Astrocyte of the hippocampus (primary cell): ENCODE measurements around the gene CXCL14.

Experiments
- DNase-seq: peaks from one replicate; pipeline ENCODE4 v3.0.0; 2011; ENCODE audit warnings: low read depth, low spot score

The CXCL14 gene, protein sequence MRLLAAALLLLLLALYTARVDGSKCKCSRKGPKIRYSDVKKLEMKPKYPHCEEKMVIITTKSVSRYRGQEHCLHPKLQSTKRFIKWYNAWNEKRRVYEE

DNA sequence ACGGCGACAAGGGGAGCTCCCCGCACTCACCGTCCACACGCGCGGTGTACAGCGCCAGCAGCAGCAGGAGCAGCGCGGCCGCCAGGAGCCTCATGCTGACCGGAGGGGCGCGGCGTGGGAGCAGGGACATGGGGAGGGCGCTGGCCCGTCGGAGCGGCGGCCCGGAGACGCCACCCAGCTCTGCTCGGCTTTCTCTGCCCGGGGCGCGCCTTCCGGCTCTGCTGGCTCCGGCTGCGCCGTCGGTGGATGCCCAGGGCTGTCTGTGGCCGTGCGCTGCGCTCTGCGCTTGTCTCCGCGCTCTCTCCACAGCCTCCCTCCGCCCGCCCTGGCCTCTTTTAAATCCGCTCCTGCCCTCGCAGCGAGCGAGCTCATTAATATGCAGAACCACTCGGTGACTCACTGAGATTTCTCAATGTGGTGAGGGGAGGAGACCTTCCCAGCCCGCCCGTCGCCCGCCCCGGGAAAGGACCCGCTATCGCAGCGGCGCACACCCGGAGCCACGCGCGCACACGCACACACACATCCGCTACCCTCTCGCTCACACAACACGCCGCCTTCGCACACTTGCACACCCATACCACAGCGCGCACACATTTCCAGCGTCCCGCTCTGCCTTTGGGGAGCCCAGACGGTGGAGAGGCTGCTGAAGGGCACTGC lies at the start of gene CXCL14:
Gene CXCL14, minus strand, starts transcription at position 307 of the 657 bp plus-strand sequence. Its CDS starts 213 bp downstream, at position 94.
- peak; percentile 95 for DNase-seq

DNA sequence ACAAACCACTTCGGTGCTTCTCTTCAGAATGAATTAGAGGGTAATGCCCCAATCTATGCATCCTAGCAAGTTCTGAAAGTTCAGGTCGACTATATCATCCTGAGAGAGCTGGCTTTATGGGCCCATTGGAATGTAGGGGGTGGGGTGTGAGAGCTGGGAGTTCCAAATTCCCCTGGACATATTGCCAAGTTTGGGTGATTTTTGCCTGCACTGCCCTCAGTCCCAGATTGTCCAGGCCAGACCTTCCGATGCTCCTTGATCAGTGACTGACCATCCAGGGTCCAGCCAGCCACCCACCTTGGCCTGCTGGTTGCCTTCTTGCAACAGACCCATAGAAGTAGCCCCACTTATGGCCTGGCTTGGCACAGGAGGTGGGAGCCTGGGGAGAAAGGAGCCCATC lies 47.8 kb upstream of the CXCL14 start:
- no peak for DNase-seq

DNA sequence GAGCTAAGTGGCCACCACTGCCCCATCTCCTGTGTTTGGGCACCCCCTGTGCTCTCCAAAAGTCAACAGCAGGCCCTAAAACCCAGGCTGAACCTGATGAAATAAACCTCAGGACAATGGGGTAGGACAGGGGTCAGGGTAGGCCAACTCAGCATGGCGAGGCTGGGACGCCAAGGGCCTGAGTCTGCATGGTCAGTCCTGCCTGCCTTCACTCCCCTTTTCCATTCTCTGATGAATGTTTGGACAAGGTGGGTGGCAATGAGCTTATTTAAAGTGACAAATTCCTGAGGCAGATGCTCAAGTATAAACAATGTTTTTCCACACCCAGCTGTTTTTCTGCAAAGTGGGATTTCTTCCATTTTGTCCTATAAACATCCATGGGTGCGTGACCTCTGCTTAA lies 47.2 kb upstream of the CXCL14 start:
- no peak for DNase-seq

DNA sequence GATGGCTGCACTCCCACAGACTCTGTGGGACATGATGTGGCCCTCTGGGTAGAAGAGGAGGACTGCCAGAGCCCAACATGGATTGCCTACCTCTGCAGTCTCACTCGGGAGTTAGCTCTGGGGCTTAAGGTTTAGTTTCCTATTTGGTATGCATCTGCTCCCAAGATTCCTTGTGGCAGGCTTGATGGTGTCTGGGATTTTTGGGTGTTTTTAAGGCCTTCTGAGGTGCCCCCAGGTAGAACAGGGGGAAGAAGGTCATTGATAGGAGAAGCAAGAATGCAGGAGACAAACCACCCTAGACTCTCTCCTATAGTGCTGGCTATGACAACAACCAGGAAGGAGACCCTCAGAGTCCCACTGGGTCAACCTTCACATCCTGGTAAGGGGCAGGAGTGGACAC lies 46.7 kb upstream of the CXCL14 start:
- no peak for DNase-seq

DNA sequence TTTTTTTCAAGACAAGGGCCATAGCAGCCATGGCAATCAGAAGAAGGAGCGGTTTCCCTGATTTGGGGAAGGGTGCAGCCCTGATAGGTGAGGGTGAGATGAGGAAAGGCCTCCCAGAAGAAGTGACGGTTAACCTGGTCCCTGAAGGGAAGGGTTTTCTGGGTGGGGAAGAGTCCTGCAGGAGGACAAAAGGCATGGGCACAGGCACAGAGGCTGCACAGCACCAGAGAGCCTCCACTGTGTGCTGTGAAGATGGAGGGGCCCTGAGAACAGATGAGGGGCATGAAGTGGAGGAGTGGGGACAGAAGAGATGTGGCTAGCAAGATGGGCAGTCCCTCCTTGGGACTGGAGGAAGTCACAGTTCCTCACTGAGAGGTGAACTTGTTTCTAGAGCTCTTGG lies 46.3 kb upstream of the CXCL14 start:
- no peak for DNase-seq

DNA sequence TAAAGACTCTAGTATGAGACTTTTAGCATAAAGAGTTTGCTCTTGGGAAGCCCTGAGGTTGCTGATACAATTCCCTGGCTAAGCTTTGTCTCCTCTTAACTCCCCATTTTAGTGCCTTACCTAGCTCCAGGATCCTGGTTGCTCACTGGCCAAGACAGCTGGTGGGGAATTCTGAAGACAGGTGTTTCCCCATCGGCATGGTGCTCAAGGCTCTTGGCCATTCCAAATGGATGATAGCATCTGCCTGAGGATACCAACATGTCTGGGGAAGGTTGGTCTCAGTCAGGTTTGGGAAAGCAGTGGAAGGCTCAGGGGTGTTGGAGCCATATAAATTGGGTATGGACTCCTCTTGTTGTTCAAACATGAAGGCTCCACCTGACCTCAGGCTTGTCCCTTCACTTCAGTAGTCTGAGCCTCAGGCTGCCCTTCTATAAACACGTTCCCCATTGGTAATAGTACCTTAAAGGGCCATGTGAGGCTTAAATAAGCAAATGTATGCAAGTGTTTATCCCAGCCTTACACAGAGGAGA lies 44.5 kb upstream of the CXCL14 start:
- DNase-seq = no peak

DNA sequence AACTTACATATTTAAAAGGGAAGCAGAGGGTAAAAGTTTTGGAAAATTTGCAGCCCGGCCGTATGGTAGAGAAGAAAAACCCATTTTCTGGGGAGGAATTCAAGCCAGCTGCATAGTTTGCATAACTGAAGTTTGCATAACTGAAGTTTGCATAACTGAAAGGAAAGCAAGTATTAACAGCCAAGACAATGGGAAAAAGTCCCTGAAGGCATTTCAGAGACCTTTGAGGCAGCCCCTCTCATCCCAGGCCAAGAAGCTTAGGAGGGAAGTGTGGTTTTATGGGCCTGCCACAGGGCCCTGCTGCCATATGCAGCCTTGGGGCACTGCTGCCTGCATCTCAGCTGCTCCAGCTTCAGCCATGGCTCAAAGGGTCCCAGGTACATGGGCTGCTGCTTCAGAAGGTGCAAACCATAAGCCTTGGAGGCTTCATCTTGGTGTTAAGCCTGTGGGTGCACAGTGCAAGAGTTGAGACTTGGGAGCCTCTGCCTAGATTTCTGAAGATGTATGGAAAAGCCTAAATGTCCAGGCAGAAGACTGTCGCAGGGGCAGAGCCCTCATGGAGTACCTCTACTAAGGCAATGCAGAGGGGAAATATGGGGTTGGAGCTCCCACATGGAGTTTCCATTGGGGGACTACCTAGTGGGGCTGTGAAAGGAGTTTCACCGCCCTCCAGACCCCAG lies 36.9 kb upstream of the CXCL14 start:
- no peak for DNase-seq

DNA sequence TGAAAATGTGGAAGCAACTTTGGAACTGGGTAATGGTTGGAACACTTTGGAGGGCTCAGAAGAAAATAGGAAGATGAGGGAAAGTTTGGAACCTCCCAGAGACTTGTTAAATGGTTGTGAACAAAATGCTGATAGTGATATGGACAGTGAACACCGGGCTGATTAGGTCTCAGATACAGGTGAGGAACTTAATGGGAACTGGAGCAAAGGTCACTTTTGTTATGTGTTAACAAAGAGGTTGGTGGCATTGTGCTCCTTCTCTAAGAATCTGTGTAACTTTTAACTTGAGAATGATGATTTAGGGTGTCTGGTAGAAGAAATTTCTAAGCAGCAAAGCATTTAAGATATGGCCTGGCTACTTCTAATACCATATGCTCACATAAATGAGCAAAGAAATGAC lies 36.4 kb upstream of the CXCL14 start:
- DNase-seq = no peak

DNA sequence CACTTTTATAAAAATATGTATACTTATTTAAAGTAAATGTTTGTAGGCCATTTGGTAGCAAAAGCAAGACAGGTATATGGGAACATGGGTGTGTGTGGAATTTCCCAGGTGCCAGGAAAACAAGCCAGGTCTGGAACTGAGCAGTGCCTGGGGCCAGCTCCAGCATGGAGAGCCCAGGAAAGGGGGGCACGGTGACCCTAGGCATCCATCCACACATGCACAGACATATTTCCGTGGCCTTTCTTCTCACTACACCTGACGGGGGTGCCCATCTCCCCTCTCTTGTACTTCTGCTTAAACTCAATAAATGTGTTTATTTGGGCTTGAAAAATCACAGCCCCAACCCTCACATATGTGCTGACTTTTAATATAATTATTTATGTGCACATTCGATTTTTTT lies 31.2 kb upstream of the CXCL14 start:
- no peak for DNase-seq

DNA sequence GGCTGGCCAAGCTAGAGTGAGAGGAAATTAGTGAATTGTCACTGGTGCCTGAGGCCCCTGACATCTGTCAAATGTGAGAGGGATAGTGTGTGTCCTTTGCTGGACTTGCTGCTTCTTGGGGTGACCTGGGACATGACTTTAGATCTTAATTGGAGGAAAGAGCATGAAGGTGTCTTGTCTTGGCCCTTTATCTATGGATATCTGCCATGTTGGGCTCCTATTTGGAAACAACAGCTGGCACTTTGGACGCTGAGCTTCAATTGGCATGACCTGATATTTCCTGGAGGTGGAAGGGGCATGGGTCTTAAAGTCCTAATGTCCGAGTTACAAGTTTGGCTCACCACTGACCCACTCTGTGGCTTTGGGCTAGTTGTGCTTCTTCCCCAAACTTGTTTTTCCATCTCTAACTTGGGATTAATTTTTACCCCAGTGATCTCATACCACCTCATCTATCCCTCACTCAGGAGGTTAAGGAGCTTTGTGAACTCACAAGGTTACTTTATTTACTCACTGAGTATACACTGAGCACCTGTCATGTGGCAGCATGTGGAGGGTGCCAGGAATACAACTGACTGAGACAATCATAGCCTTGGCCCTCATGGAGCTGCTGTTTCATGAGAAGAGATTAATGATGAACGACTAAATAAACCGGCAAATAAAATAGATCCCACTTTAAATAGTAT lies 30.1 kb upstream of the CXCL14 start:
- no peak for DNase-seq

DNA sequence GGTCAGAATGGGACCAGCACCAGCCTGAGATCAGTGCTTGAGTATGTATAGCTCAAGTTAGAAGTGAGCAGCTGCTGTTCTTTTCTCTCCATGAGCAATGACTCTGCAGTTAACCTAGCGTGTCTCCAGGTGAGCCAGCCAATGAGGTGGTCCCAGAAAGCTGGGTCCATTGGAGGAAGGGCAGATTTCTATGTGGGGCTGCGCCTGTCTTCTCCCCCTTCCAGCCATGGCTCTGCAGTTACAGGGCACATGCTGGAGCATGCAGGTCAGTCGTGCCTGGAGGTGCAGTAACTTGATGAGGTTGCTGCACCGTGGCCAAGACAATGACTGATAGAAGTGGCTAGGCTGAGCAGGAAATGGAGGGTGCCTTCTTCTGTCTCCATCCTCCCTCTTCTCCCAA lies 29.6 kb upstream of the CXCL14 start:
- no peak for DNase-seq

DNA sequence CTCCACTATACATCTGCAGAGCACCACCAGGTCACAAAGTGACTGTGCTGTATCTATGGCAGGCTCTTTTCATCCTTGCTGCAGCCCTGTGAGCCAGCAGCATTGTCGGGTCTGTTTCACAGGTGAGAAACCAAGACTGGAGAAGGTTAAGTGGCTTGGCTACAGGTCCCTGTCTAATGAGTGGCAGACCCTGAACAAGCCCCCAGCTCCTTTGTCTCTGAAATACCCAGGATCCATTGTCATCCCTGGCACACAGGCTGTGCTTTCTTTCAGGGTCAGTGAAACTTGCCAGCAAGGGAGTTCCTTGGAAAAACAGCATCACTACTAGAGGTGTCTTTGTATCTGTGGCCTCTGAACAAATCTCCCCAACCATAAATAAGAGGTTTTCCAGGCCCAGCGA lies 27.6 kb upstream of the CXCL14 start:
- no peak for DNase-seq

DNA sequence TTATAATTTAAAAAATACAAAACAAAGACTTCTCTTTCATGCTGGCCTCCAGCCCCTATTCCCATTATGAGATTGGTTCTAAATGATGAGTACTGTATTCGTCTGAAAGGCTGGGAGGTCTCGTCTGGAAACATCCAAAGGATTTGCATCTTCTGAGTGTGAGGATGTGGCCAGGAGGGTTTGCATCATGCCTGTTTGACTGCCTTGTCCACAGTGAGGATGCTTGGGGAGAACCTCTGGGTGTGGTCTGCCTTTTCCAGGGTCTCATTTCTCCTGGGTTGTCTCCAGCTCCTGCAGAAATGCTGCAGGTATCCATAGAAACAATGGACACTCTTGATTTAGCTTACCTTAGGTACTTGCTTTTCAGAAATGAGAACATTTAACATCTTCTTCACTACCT lies 26.4 kb upstream of the CXCL14 start:
- DNase-seq = no peak

DNA sequence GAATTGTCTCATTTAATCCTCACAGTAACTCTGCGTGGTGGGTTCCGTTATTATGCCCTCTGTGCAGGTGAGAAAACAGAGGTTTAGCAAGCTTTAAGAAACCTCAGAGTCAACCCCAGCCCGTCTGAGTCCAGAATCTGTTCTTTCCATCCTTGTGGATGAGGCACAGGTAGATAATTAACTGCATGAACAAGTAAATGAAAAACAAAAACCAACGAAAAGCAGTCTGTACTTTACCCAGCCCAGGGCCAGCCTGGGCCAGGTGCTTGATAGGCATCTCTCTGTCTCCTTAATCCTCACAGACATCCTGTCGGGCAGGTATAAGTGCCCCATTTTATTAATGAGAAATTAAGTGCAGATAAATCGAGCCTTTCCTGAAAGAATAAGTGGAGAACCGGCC lies 25.3 kb upstream of the CXCL14 start:
- DNase-seq = no peak

DNA sequence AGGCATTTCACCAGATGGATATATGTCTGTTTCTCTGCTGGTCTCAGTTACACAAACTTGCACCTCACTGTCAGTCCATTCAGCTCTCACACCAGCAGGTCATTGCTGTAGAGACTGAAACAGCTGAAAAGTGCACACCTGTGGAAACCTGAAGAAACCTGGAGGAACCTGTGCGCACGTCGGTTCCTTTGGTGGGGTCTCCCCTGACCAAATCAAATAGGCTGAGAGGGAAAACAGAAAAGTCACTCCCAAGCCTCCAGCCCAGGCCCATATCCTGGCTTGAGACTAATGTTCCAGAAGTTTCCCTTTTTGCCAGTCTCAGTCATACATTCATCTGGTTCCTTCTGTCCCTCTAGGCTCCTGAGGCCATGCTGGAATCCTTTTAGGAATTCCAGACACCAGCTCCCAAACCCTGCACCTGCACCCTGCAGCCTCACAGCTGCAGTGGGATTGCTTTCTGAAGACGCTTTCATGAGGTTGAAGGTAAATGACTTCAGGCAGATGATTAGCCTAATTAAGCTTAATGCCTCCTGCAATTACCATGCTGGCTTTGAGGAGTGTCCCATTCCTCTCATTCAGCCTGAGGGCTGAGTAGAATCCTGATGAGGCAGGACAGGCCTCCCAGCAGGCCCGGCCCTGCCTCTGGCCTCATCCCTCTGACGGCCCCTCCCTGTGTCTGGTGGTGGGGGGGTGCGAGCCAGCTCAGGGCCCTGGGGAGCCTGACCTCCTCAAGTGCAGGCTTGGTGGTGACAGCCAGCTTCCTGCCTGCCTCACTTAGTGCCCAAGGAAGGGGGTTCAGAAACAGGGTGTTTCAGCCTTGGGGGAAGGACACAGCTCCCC lies 24.3 kb upstream of the CXCL14 start:
- DNase-seq = no peak

DNA sequence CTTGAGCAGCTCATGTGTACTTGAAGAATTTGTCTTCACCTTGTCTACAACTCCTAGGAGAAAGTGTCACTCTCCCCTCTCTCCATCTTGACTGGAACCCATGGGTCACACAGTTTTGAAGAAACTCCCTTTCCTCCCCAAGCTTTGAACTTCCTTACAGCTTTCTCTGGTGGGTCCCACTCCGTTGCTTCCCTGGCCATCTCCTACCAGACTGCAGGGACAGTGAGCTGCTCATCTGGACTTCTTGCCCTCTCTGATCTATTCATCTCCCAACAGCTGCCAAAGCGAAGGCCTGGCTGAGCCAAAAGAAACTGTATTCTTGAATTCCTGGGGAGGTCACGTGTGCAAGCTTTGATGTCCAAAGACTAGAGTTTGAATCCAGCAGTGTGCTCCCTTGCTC lies 22.7 kb upstream of the CXCL14 start:
- DNase-seq = no peak

DNA sequence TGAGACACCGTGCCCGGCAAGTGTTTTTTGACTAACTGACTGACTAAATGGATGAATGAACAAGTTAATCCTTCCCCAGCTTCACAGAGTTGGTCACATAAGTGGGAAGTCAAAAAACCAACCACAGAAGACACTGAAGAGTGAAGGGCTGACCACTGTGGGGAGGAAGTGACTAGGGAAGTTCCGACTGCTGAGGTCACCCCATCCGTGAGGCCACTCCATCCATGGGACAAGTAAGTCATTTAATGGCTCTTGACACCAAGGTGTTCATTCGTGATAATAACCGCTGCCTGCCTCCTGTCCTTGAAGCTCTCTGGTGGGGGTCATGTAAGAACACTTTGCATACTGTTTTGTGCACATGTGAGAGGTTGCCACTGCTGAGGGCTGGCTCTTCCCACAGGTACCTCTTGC lies 22.2 kb upstream of the CXCL14 start:
- DNase-seq = no peak

DNA sequence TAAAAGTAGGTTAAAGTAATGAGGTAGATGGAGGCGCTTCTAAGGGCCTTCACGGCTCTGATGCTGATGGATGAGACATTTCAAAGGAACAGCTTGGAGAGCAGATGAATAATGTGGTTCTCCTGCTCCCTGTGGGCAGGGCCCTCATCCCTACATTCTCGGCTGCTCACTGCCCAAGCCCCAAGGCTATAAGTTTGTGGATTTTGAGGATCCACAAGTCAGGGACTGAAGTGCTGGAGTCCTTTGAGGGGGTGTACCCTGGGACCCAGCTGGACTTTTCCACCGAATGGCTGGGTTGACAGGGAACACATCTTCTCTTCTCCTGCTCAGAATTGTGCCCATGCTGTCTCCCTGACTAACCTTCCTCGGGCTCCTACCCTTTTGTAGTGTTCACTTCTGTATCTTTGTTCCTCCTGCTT lies 21.4 kb upstream of the CXCL14 start:
- no peak for DNase-seq

DNA sequence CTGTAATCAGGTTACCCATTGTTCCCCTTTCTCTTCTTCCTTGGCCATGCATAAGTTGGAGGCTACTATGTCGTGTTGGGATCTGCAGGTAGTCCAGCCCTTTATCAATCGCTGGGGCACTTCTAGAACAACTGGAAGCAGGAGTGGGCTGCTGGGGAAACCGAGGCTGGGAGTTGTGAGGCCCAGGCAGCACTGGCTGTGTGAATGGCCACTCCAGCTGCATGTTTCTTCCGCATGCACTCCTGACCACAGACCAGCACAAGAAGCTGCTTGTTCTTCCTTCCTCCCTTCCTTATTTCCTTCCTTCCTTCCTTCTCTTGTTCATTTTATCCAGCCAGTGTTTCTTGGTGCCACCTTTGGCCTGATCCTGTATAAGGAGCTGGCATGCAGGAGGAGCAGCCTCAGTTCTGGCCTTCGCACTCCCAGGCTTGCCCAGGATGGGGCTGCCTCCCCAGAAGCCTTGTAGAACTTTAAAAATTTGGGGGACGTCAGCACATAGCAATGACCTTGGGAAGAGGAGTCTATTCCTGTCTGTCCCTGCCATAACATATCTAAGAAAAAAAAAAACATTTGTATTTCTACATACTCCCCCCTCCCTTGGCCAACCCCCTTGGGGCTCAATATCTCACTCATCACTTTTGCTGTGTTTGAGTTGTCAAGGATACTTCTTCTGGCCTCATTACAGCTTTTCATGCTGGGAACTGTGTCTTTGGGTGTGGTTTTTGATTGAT lies 20.8 kb upstream of the CXCL14 start:
- no peak for DNase-seq

DNA sequence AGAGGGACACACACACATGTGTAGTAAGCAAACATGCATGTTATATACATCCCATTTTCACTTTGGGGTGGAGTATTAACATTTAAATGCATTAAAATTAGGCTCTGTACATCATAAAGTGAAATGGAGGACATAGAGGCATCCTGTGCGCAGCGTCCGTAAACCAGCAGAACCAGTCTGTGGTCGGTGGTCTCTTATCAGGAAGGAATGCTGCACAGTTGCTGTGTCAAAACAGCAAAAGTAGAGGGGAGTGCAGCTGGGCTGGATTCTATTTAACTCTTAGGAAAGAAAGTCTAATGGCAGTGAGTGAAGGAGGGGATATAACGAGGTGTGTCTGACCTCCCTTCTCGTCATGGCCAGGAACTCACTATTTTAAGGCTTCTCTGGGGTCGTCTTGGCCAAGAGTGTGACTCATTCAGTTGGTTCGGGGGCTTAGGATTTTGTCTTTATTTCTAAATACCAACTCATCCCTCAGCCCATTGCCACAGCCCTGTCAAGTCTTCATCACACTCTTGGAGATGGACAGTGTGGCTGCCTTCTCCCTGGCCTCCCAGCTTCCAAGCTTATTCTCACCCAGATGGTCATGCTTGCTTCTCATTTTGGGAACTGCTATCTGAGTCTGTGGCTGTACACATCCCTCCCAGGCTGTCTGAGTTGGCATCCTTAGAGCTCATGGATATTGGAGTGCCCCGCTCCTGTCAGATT lies 20.1 kb upstream of the CXCL14 start:
- no peak for DNase-seq
